OCI-LY1 (cell line): ENCODE results near the gene ERBB4.

Experiments used
- H2AFZ ChIP-seq: fragments of 200-600 bp; sonication (generic), shearing (Covaris generic); 2 replicates; pipeline ENCODE4 v1.6.0; 2014; ENCODE audit warnings: antibody characterized with exemption, mild to moderate bottlenecking, low read length
- H3F3A ChIP-seq: fragments of 200-600 bp; sonication (generic), shearing (Covaris generic); 2 replicates; pipeline ENCODE4 v1.6.0; 2014; ENCODE audit warnings: mild to moderate bottlenecking, antibody characterized with exemption, low read length, moderate library complexity; ENCODE audit not compliant: insufficient read depth
- H3K27ac ChIP-seq: fragments of 200-600 bp; sonication (generic); 2 replicates; pipeline ENCODE4 v1.5.1; 2014; ENCODE audit warnings: low read length, mixed run types, mild to moderate bottlenecking, low read depth; ENCODE audit not compliant: poor library complexity, severe bottlenecking
- H3K27me3 ChIP-seq: fragments of 200-600 bp; sonication (generic); 2 replicates; pipeline ENCODE4 v1.6.0; 2014; ENCODE audit warnings: antibody characterized with exemption, mild to moderate bottlenecking, low read length, moderate library complexity; ENCODE audit not compliant: insufficient read depth
- H3K36me3 ChIP-seq: fragments of 200-600 bp; sonication (generic); 2 replicates; pipeline ENCODE4 v1.6.1; 2014; ENCODE audit warnings: mild to moderate bottlenecking, antibody characterized with exemption, low read length, moderate library complexity, mixed read lengths; ENCODE audit not compliant: insufficient read depth
- H3K4me1 ChIP-seq: fragments of 200-600 bp; sonication (generic); 2 replicates; pipeline ENCODE4 v1.5.1; 2014; ENCODE audit warnings: mild to moderate bottlenecking, low read length, moderate library complexity; ENCODE audit not compliant: insufficient read depth, severe bottlenecking
- H3K4me2 ChIP-seq: fragments of 200-600 bp; sonication (generic), shearing (Covaris generic); 2 replicates; pipeline ENCODE4 v1.6.1; 2014; ENCODE audit warnings: low read length
- H3K4me3 ChIP-seq: fragments of 200-600 bp; sonication (generic); 2 replicates; pipeline ENCODE4 v1.5.1; 2014; ENCODE audit warnings: low read length, low read depth, mild to moderate bottlenecking, mixed read lengths; ENCODE audit not compliant: poor library complexity, severe bottlenecking
- H3K79me2 ChIP-seq: fragments of 200-600 bp; shearing (Covaris generic); 2 replicates; pipeline ENCODE4 v1.6.1; 2016; ENCODE audit warnings: mixed run types, low read length, mixed read lengths; ENCODE audit not compliant: insufficient read depth
- H3K9ac ChIP-seq: fragments of 200-600 bp; sonication (generic), shearing (Covaris generic); 2 replicates; pipeline ENCODE4 v1.6.1; 2014; ENCODE audit warnings: mild to moderate bottlenecking, low read length, mixed read lengths
- H3K9me2 ChIP-seq: fragments of 200-600 bp; sonication (generic), shearing (Covaris generic); 2 replicates; pipeline ENCODE4 v1.6.1; 2014; ENCODE audit warnings: low read depth, mild to moderate bottlenecking, low read length, mixed read lengths
- H3K9me3 ChIP-seq: fragments of 200-600 bp; shearing (Covaris generic); 2 replicates; pipeline ENCODE4 v1.6.1; 2014; ENCODE audit warnings: low read length, mixed read lengths
- H4K20me1 ChIP-seq: fragments of 200-600 bp; sonication (generic), shearing (Covaris generic); 2 replicates; pipeline ENCODE4 v1.6.0; 2016; ENCODE audit warnings: mild to moderate bottlenecking, low read length; ENCODE audit not compliant: insufficient read depth
- EZH2 ChIP-seq: fragments of 200-600 bp; sonication (generic), shearing (Covaris generic); IDR thresholded peaks from 2 replicates; pipeline ENCODE4 v1.8.0; 2017; ENCODE audit warnings: borderline replicate concordance, mixed run types, mild to moderate bottlenecking, antibody characterized with exemption, low read length, moderate library complexity, mixed read lengths
- TF ChIP-seq, protein P1 (sequence below): fragments of 200-600 bp; sonication (generic), shearing (Covaris generic); IDR thresholded peaks from 2 replicates; pipeline ENCODE4 v1.5.1; 2017; ENCODE audit warnings: mild to moderate bottlenecking, antibody characterized with exemption, low read length, moderate library complexity, mixed read lengths

Gene ERBB4

DNA sequence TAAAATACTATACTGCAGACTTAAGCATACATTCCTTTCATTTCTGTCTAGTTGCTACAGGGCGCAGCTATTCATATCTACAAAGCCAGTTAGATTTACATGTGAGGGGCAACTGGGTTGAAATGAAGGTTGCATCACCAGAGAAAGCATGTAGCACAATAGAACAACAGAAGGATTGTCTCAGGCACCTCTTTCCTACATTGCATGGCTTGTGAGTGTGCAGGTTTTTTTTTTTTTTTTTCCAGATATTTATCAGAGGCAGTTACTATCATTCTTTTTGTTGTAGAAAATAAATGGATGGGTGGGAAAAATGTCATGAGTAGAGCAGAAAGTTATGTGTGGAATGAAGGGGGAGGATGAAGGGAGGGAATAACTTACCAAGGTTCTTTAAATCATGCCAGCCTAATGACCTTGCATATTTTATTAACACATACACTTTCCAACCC lies 86.8 kb downstream of the ERBB4 start:
- Histone ChIP-seq H2AFZ (no peak overlapping the region), H3K4me2 (no peak overlapping the region), H3K9ac (no peak overlapping the region), H4K20me1 (no peaks in the 10 kb centered on the region), H3K36me3 (no peaks in the 10 kb centered on the region), H3K27me3 (no peaks in the 10 kb centered on the region), H3K9me2 (no peaks in the 10 kb centered on the region), H3F3A (no peaks in the 10 kb centered on the region), H3K27ac (no peak overlapping the region), H3K9me3 (no peaks in the 10 kb centered on the region), H3K4me3 (no peak overlapping the region), H3K79me2 (no peaks in the 10 kb centered on the region), H3K4me1 (no peaks in the 10 kb centered on the region)
- TF ChIP-seq, protein P1, sequence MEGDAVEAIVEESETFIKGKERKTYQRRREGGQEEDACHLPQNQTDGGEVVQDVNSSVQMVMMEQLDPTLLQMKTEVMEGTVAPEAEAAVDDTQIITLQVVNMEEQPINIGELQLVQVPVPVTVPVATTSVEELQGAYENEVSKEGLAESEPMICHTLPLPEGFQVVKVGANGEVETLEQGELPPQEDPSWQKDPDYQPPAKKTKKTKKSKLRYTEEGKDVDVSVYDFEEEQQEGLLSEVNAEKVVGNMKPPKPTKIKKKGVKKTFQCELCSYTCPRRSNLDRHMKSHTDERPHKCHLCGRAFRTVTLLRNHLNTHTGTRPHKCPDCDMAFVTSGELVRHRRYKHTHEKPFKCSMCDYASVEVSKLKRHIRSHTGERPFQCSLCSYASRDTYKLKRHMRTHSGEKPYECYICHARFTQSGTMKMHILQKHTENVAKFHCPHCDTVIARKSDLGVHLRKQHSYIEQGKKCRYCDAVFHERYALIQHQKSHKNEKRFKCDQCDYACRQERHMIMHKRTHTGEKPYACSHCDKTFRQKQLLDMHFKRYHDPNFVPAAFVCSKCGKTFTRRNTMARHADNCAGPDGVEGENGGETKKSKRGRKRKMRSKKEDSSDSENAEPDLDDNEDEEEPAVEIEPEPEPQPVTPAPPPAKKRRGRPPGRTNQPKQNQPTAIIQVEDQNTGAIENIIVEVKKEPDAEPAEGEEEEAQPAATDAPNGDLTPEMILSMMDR: no peak
- TF ChIP-seq EZH2: no peak

DNA sequence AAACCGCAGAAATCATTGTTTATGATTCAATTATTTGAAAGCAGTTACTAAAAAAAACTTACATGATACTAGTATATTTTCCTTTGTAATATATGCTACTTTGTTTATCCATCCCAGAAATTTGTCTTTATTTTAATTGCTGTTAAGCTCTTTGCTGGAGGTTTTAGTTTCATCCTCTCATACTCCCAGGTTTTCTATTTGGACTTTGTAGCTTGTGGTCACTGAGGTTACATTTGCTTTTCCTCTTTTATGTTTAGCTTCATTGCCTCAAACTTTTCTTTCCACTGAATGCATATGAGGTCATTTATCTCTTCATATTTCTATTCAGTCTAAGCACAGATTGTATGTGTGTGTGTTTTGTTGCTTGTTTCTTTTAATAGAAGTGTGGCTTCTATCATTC lies 89.9 kb downstream of the ERBB4 start:
- H3K4me2 ChIP-seq: no peak overlapping the region
- no peak overlapping the region for H3K27ac ChIP-seq
- no peaks in the 10 kb centered on the region for H3K4me1 ChIP-seq
- H2AFZ ChIP-seq: no peak overlapping the region
- H3K4me3 ChIP-seq: no peak overlapping the region
- no peaks in the 10 kb centered on the region for H3K36me3 ChIP-seq
- H3K79me2 ChIP-seq: no peaks in the 10 kb centered on the region
- no peaks in the 10 kb centered on the region for H3K27me3 ChIP-seq
- no peaks in the 10 kb centered on the region for H3F3A ChIP-seq
- H3K9ac ChIP-seq: no peak overlapping the region
- H3K9me2 ChIP-seq: no peaks in the 10 kb centered on the region
- TF ChIP-seq, protein P1: no peak
- no peak for TF ChIP-seq EZH2
- no peaks in the 10 kb centered on the region for H4K20me1 ChIP-seq
- no peaks in the 10 kb centered on the region for H3K9me3 ChIP-seq

DNA sequence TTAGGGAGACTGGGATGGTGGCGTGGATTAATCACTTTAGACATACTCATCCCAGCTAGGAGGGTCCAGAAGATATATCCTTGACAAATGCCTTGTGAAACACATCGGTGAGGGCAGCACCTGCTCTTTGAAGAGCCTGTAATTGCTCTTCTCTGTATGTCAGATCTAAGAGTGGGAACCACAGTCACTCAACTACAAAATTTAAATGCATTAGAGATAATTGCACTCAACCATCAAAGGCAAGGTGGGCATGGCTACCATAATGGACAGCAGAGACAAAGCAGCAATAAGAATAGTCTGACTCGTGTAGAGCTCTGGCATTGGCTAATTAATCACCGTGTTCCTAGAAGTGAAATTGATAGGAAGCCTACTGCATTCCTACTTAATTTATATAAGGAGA lies 96.8 kb downstream of the ERBB4 start:
- H3K4me3 ChIP-seq: no peak overlapping the region
- no peaks in the 10 kb centered on the region for H3K36me3 ChIP-seq
- no peaks in the 10 kb centered on the region for H3K79me2 ChIP-seq
- no peaks in the 10 kb centered on the region for H3K9me3 ChIP-seq
- no peaks in the 10 kb centered on the region for H3K4me1 ChIP-seq
- no peaks in the 10 kb centered on the region for H3K27me3 ChIP-seq
- H2AFZ ChIP-seq: no peak overlapping the region
- no peaks in the 10 kb centered on the region for H3K9me2 ChIP-seq
- no peaks in the 10 kb centered on the region for H4K20me1 ChIP-seq
- no peak for TF ChIP-seq EZH2
- TF ChIP-seq, protein P1: no peak
- H3K9ac ChIP-seq: no peak overlapping the region
- H3F3A ChIP-seq: no peaks in the 10 kb centered on the region
- H3K4me2 ChIP-seq: no peak overlapping the region
- no peak overlapping the region for H3K27ac ChIP-seq
